GM13976 (cell line): ENCODE results near the gene PRRG3.

ENCODE experiments used
- DNase-seq: peaks from one replicate; pipeline ENCODE4 v3.0.0; 2012; ENCODE audit warnings: low spot score
- in situ Hi-C: fragments of 300-500 bp; cut with MboI; formaldehyde crosslinking; loops from one replicate; pipeline ENCODE4 v1.12.0; 2022; ENCODE audit warnings: low sequenced_read_pairs, mixed read lengths, inconsistent platforms; ENCODE audit not compliant: unreplicated experiment
- TF ChIP-seq, protein P1 (sequence below): IDR thresholded peaks from 2 replicates; pipeline ENCODE4 v1.5.1; 2012; ENCODE audit warnings: borderline replicate concordance, mild to moderate bottlenecking; ENCODE audit not compliant: insufficient read depth; ENCODE audit errors: extremely low read depth, missing control alignments, control extremely low read depth

Gene PRRG3

DNA sequence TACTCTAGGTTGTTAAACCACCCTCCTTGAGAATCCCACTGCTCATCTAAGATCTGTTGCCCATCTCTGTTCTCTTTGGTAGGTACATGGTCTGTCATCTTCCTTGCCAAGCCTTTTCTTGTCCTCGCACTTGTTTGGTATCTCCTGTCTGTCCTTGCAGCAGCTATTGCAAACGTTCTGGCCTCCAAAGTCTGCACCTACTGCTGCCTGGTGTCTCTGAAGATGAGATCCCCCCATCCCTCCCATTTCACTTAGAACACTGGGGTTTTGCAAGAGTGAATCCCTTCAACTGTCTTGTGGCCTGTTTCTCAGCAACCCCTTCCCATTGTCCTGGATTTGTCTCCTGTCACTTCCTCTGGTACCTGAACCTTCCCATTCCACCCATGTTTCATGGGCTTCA, 40.0 kb downstream of the PRRG3 start:
- TF ChIP-seq, protein P1, sequence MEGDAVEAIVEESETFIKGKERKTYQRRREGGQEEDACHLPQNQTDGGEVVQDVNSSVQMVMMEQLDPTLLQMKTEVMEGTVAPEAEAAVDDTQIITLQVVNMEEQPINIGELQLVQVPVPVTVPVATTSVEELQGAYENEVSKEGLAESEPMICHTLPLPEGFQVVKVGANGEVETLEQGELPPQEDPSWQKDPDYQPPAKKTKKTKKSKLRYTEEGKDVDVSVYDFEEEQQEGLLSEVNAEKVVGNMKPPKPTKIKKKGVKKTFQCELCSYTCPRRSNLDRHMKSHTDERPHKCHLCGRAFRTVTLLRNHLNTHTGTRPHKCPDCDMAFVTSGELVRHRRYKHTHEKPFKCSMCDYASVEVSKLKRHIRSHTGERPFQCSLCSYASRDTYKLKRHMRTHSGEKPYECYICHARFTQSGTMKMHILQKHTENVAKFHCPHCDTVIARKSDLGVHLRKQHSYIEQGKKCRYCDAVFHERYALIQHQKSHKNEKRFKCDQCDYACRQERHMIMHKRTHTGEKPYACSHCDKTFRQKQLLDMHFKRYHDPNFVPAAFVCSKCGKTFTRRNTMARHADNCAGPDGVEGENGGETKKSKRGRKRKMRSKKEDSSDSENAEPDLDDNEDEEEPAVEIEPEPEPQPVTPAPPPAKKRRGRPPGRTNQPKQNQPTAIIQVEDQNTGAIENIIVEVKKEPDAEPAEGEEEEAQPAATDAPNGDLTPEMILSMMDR, result no peak
- in situ Hi-C loops, result no loop called here
- DNase-seq, result no peak

DNA sequence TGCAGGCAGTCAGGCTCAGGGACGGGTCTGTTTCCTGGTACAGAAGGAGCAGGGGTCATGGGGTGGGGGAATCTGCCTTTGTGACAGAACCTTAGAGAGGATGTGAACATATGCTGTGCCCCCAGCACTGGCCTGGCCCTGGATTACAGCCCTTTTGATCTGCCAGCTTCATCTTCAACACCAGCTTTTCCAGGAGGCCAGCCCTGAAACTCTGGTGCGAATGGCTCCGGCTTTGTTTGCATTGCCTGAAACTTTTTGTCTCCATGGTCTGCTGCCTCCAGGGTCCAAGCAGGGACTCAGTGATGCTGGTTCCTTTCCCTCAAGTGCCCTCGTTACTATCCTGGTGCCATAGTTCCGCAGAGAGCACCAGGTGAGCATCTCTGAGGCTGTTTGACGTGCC, 41.4 kb downstream of the PRRG3 start:
- TF ChIP-seq, protein P1, result no peak
- in situ Hi-C loops, result no loop called here
- DNase-seq, result no peak

DNA sequence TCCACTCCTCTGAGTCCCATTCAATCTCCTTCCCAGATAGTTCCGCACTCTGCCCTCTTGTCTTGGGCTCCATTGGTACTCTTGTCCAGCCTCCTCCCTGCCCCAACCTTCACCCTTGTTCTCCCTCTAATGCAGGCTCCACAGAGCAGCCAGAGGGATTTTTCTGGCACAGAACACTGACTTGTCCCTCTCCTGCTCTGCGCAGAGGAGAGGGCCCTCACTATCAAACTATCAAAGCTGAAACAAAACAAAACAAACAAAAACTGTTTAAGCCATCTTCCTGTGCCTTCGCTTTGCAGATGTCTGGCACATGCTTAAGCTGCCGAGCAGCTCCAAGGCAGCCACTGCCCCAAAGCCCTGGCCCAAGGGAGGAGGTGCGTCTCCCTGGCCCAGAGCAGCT, 42.2 kb downstream of the PRRG3 start:
- DNase-seq, result no peak
- TF ChIP-seq, protein P1, result no peak
- in situ Hi-C loops, result no loop called here

DNA sequence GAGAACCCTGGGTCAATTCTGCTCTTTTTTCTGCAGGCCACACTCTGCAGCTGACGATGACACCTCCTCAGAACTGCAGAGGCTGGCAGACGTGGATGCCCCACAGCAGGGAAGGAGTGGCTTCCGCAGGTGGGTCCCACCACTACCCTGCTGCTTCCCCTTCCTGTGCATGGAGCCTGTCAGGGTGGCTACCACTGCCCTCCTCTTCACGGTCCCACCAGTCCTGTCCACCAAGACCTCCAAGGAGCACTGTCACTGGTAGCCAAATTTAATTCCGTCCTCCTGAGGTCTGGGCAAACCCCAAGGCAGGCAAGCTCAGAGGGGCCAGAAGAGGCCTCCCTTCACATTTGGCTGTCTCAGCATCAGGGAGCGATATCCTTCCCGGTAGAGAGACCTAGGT, 43.5 kb downstream of the PRRG3 start:
- in situ Hi-C loops, result no loop called here
- no peak for DNase-seq
- TF ChIP-seq, protein P1, result no peak

DNA sequence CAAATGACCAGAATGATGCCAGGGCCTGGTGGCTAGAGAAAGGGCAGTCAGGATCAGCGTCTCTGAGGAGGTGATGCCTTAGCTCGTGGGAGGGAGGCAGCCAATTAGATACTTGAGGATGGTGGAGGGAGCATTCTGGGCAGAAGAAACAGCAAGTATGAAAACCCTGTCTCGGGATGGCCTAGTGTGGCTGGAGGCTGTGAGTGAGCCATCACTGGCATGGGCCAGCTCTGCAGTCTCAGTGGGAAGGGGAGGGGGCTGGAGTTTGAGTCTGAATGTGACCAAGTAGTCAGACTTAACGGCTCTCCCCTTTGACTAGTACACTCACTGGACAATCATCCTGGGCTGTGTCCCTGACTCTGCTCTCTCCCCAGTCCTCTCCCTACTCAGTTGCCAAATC, 46.3 kb downstream of the PRRG3 start:
- TF ChIP-seq, protein P1, result no peak
- in situ Hi-C loops, result no loop called here
- DNase-seq, result no peak

DNA sequence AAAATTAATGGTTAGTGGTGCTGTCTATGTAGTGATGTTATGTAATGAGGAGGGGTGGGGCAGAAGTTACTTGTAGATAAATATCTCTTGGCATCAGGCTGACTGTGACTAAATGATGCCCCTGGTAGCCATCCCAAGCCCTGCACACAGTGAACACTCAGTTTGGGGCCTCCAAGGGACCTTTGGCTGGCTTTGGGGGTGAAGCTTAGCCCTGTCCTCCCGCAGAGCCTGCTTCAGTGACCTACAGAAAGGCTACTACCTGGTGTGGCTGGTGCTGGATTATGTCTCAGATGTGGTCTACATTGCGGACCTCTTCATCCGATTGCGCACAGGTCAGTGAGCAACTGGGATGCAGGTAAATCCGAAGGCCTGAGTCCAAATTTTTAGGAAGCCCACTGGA, 47.1 kb downstream of the PRRG3 start:
- TF ChIP-seq, protein P1, result no peak
- no peak for DNase-seq
- in situ Hi-C loops, result no loop called here

DNA sequence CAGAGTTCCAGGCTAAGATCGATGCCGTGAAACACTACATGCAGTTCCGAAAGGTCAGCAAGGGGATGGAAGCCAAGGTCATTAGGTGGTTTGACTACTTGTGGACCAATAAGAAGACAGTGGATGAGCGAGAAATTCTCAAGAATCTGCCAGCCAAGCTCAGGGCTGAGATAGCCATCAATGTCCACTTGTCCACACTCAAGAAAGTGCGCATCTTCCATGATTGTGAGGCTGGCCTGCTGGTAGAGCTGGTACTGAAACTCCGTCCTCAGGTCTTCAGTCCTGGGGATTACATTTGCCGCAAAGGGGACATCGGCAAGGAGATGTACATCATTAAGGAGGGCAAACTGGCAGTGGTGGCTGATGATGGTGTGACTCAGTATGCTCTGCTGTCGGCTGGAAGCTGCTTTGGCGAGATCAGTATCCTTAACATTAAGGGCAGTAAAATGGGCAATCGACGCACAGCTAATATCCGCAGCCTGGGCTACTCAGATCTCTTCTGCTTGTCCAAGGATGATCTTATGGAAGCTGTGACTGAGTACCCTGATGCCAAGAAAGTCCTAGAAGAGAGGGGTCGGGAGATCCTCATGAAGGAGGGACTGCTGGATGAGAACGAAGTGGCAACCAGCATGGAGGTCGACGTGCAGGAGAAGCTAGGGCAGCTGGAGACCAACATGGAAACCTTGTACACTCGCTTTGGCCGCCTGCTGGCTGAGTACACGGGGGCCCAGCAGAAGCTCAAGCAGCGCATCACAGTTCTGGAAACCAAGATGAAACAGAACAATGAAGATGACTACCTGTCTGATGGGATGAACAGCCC, 48.6 kb downstream of the PRRG3 start:
- TF ChIP-seq, protein P1, result no peak
- in situ Hi-C loops, result no loop called here
- DNase-seq, result no peak
